ENCODE results near the gene HDGFL3. TPM values are rescaled to one million over a fixed set of nuclear protein-coding genes. Genes with fewer than 3 reads are reported as not detected.
"Not testable (repeated sequence)": the region's sequence is repeated elsewhere in the genome, so short reads cannot be mapped to it uniquely, and the experiment has no call there.

The HDGFL3 gene
- total RNA-seq, 2 experiments from 2014 or later: 20.5 to 23.3 TPM

- ChIA-PET POLR2A (no interaction called here), CTCF (no interaction called here)
- DNase-seq: no peak
- Mint-ChIP-seq H3K9me3 (peaks cover 3% of the 10 kb centered on the region), H3K36me3 (ENCODE audit: low read depth) (no peaks in the 10 kb centered on the region), H3K4me3 (no peak overlapping the region), H3K27me3 (peaks cover 70% of the 10 kb centered on the region), H3K4me1 (no peaks in the 10 kb centered on the region), H3K27ac (no peak overlapping the region)
Observed at GRCh38 chr15:83100097-83100646, 107.5 kb downstream of the HDGFL3 start.

- peaks cover 65% of the 10 kb centered on the region for H3K27me3 Mint-ChIP-seq
- H3K27ac Mint-ChIP-seq: no peak overlapping the region
- no peaks in the 10 kb centered on the region for H3K4me1 Mint-ChIP-seq
- no peak for DNase-seq
- H3K4me3 Mint-ChIP-seq: no peak overlapping the region
- H3K9me3 Mint-ChIP-seq: peaks cover 3% of the 10 kb centered on the region
- H3K36me3 Mint-ChIP-seq (ENCODE audit: low read depth): no peaks in the 10 kb centered on the region
- POLR2A ChIA-PET: no interaction called here
- CTCF ChIA-PET: no interaction called here
Observed at GRCh38 chr15:83099290-83099689, 108.3 kb downstream of the HDGFL3 start.

GRCh38 chr15:83098079-83098478 lies 109.5 kb downstream of the HDGFL3 start:
- H3K36me3 Mint-ChIP-seq (ENCODE audit: low read depth): no peaks in the 10 kb centered on the region
- no peak overlapping the region for H3K4me3 Mint-ChIP-seq
- ChIA-PET CTCF (no interaction called here), POLR2A (no interaction called here)
- no peaks in the 10 kb centered on the region for H3K4me1 Mint-ChIP-seq
- H3K27ac Mint-ChIP-seq: no peak overlapping the region
- peaks cover 65% of the 10 kb centered on the region for H3K27me3 Mint-ChIP-seq
- DNase-seq: no peak
- H3K9me3 Mint-ChIP-seq: peaks cover 3% of the 10 kb centered on the region

GRCh38 chr15:83094583-83094982 lies 113.0 kb downstream of the HDGFL3 start:
- Mint-ChIP-seq H3K4me1 (peaks cover 6% of the 10 kb centered on the region), H3K4me3 (no peak overlapping the region), H3K27me3 (peaks cover 49% of the 10 kb centered on the region), H3K36me3 (ENCODE audit: low read depth) (no peaks in the 10 kb centered on the region), H3K9me3 (peaks cover 3% of the 10 kb centered on the region), H3K27ac (no peak overlapping the region)
- CTCF ChIA-PET: interaction anchor here (0.7 to 1.4 kb wide), 2 partner anchors 12 to 302 kb away, joined by 4 to 5 read pairs; no protein-coding TSS in a partner anchor
- DNase-seq: no peak
- POLR2A ChIA-PET: no interaction called here

GRCh38 chr15:83092309-83092976 lies 115.2 kb downstream of the HDGFL3 start:
- Mint-ChIP-seq H3K4me3 (no peak overlapping the region), H3K9me3 (no peaks in the 10 kb centered on the region), H3K27ac (no peak overlapping the region), H3K27me3 (peaks cover 39% of the 10 kb centered on the region), H3K4me1 (peaks cover 6% of the 10 kb centered on the region), H3K36me3 (ENCODE audit: low read depth) (no peaks in the 10 kb centered on the region)
- no peak for DNase-seq
- POLR2A ChIA-PET: no interaction called here
- CTCF ChIA-PET: no interaction called here

GRCh38 chr15:83091965-83092308 lies 115.7 kb downstream of the HDGFL3 start:
- not testable (repeated sequence) for H3K27ac Mint-ChIP-seq

GRCh38 chr15:83090465-83090864 lies 117.2 kb downstream of the HDGFL3 start:
- Mint-ChIP-seq H3K4me3 (no peak overlapping the region), H3K4me1 (peaks cover 6% of the 10 kb centered on the region), H3K27me3 (peaks cover 32% of the 10 kb centered on the region), H3K27ac (no peak overlapping the region), H3K36me3 (ENCODE audit: low read depth) (no peaks in the 10 kb centered on the region), H3K9me3 (no peaks in the 10 kb centered on the region)
- CTCF ChIA-PET: interaction anchor here (0.7 kb wide), 1 partner anchor 560 kb away, joined by 3 read pairs; no protein-coding TSS in a partner anchor
- DNase-seq: no peak
- POLR2A ChIA-PET: no interaction called here

More at GRCh38 chr15:83091965-83092308, 115.7 kb downstream of the HDGFL3 start:
- DNase-seq; H3K4me1 Mint-ChIP-seq; POLR2A ChIA-PET; H3K4me3 Mint-ChIP-seq; H3K9me3 Mint-ChIP-seq; H3K36me3 Mint-ChIP-seq (ENCODE audit: low read depth); CTCF ChIA-PET: not testable (repeated sequence)
- H3K27me3 Mint-ChIP-seq: peaks cover 38% of the 10 kb centered on the region

- DNase-seq: no peak
- ChIA-PET POLR2A (no interaction called here), CTCF (no interaction called here)
- Mint-ChIP-seq H3K4me1 (peaks cover 6% of the 10 kb centered on the region), H3K27me3 (peaks cover 33% of the 10 kb centered on the region), H3K9me3 (no peaks in the 10 kb centered on the region), H3K4me3 (no peak overlapping the region), H3K27ac (no peak overlapping the region), H3K36me3 (ENCODE audit: low read depth) (no peaks in the 10 kb centered on the region)
Observed at GRCh38 chr15:83088876-83089275, 118.7 kb downstream of the HDGFL3 start.

GRCh38 chr15:83087576-83087975 lies 120.0 kb downstream of the HDGFL3 start:
- CTCF ChIA-PET: no interaction called here
- H3K27ac Mint-ChIP-seq: no peak overlapping the region

GRCh38 chr15:83085864-83086552 lies 121.6 kb downstream of the HDGFL3 start:
- DNase-seq; H3K36me3 Mint-ChIP-seq (ENCODE audit: low read depth); POLR2A ChIA-PET: not testable (repeated sequence)

More at GRCh38 chr15:83087576-83087975, 120.0 kb downstream of the HDGFL3 start:
- Mint-ChIP-seq H3K27me3 (peaks cover 31% of the 10 kb centered on the region), H3K4me1 (peaks cover 6% of the 10 kb centered on the region), H3K9me3 (no peaks in the 10 kb centered on the region), H3K4me3 (no peak overlapping the region), H3K36me3 (ENCODE audit: low read depth) (no peaks in the 10 kb centered on the region)
- DNase-seq: no peak
- POLR2A ChIA-PET: no interaction called here

GRCh38 chr15:83085461-83085860 lies 122.2 kb downstream of the HDGFL3 start:
- H3K9me3 Mint-ChIP-seq, H3K27ac Mint-ChIP-seq, CTCF ChIA-PET: not testable (repeated sequence)

More at GRCh38 chr15:83085864-83086552, 121.6 kb downstream of the HDGFL3 start:
- H3K4me3 Mint-ChIP-seq, H3K4me1 Mint-ChIP-seq, CTCF ChIA-PET, H3K27ac Mint-ChIP-seq, H3K9me3 Mint-ChIP-seq: not testable (repeated sequence)
- peaks cover 32% of the 10 kb centered on the region for H3K27me3 Mint-ChIP-seq

GRCh38 chr15:83082730-83083386 lies 124.8 kb downstream of the HDGFL3 start:
- POLR2A ChIA-PET: no interaction called here
- DNase-seq: no peak
- H3K27ac Mint-ChIP-seq: no peak overlapping the region
- no peak overlapping the region for H3K4me3 Mint-ChIP-seq
- no peaks in the 10 kb centered on the region for H3K36me3 Mint-ChIP-seq (ENCODE audit: low read depth)
- CTCF ChIA-PET: interaction anchor here (1.1 kb wide), 1 partner anchor 552 kb away, joined by 3 read pairs; no protein-coding TSS in a partner anchor
- peaks cover 11% of the 10 kb centered on the region for H3K4me1 Mint-ChIP-seq
- no peaks in the 10 kb centered on the region for H3K9me3 Mint-ChIP-seq
- peaks cover 41% of the 10 kb centered on the region for H3K27me3 Mint-ChIP-seq

More at GRCh38 chr15:83085461-83085860, 122.2 kb downstream of the HDGFL3 start:
- DNase-seq; H3K36me3 Mint-ChIP-seq (ENCODE audit: low read depth); POLR2A ChIA-PET; H3K4me3 Mint-ChIP-seq: not testable (repeated sequence)
- H3K27me3 Mint-ChIP-seq: peaks cover 31% of the 10 kb centered on the region
- peaks cover 11% of the 10 kb centered on the region for H3K4me1 Mint-ChIP-seq

GRCh38 chr15:83081256-83082014 lies 126.2 kb downstream of the HDGFL3 start:
- ChIA-PET POLR2A (no interaction called here), CTCF (interaction anchor here (1.1 to 2.2 kb wide), 2 partner anchors 71 to 551 kb away, joined by 3 to 7 read pairs; partner anchors contain the start of gene C15orf40)
- Mint-ChIP-seq H3K4me1 (peaks cover 11% of the 10 kb centered on the region), H3K4me3 (no peak overlapping the region), H3K36me3 (ENCODE audit: low read depth) (no peaks in the 10 kb centered on the region), H3K27ac (no peak overlapping the region), H3K27me3 (peaks cover 40% of the 10 kb centered on the region), H3K9me3 (no peaks in the 10 kb centered on the region)
- DNase-seq: no peak
